GM18868 (cell line): Measurements from ENCODE around the gene LRBA.
"Not testable (repeated sequence)": the region's sequence is repeated elsewhere in the genome, so short reads cannot be mapped to it uniquely, and the experiment has no call there.

Experiments used
- ATAC-seq: cut with Tn5 transposase; IDR thresholded peaks from one replicate; pipeline ENCODE4 v1.9.1; 2021; ENCODE audit warnings: mild to moderate bottlenecking, moderate library complexity; ENCODE audit not compliant: unreplicated experiment

The LRBA gene

DNA sequence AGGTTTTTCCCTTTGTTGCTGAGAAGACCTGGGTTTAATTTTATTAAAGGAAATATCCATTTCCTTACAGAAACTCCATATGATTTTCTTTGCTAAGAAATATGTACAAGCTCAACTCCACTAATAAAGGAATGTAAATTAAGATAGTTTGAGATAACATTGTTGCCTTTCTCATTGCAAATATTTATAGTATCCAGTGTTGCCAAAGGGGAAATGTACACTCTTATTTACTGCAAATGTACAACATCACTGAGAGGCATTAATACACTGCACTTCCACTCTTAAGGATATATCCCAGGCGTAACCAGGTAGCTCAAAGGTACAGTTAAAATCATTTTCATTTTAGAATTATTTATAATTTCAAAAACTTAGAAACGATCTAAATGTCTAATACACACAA lies 7.5 kb upstream of the LRBA start:
- ATAC-seq: no peak

DNA sequence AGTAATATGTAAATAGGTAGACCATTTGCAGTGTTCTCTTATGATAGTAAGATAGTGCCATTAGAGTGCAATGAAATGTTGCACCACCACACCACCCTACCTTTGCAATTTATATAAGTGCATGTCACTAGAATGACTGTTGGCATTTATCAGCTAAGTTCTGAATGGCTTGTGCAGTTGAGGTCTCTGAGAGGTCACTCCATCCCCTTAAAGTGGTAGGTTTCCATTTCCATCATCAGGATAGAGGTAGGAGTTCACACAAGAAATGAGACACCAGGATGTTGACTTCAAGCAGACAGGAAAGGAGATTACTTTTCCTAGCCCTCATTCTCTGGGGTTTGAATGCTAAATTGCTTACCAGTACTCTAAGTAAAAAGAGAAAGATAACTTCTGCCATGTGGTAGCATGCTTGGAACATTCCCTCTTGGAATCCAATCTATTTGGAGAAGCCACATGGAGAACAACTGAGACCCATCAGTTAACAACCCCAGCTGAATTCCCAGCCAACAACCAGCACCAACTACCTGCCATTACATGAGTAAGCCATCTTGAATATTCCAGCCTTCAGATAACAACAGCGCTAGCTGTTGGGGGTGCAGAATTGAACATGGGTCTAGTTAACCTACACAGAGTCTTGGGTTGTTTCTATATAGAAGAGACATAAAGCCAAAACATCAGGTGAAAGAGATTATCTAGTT lies 6.7 kb upstream of the LRBA start:
- ATAC-seq: no peak

DNA sequence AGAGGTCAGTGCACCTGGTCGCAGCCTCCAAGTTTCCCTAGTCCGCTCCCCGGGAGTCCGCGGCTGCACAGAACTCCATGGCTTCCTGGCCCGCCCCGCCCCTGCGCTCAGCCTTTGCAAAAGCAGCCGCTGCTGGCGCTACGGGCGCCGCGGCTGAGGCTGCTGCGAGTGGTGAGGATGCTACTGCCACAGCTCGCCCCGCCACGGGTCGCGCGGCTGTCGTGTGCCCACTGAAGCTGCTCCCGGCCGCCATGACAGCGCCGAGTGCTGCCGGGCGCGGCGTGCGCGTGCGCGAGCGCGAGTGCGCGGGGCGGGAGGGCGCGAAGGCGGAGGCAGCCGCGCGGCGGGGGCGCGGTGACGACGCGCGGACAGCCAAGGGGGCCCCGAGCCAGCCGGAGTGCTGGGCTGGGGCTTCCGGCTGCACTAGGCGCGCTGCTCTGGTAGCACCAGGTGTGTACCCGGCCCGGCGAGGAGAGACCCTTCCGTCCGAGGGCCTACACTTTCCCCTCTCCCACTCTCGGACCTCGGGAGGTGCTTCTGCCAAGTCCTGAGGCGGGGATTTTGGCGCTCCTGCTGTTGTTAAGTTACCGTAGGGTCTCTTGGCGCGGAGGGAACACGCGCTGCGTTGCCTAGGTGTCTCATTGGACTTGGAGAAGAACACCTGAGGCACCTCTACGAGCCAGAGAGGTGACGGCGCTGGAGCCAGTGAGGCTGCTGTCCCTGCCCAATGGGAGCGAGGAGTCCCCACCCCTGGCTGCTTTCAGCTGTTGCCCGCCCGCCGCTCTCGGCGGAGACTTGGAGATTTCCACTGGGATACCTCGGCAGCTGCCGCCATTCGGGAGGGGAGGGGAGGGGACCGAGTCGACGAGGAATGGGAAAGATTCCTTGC lies 619 bp upstream of the LRBA start:
- peak; percentile 81 for ATAC-seq

DNA sequence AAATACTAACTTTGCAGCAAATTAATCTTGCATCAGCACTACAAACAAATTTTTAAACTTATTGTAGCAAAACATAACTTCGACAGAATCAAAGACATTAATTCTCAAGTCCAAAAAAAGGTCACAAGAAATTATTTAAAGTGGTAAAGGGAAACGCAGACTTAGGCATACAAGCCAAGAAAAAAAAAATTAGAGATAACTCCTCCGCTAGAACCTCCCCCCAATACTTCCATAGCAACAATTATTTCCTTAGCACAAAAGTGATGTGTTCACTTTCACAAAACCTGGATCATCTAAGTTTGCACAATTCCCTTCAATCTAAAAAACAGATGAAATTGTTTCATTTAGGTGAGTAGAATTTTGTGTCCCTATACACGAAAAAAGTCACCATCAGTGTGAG lies 1.1 kb downstream of the LRBA start:
- ATAC-seq: no peak

DNA sequence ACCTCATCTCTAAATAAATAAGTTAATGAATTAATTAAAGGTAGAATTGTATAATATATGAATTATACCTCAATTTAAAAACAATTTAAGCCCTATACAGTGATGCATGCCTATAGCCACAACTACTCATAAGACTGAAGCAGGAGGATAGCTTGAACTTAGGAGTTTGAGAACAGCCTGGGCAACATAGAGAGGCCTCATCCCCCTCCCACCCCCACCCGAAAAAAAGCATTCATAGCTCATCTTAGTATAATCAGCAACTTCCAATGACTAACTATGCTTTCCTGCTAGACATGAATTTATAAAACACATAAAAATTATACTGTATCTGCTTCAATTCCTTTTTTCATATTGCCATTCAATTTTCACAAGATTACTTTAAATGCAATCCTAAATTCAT lies 1.6 kb downstream of the LRBA start:
- ATAC-seq: no peak

DNA sequence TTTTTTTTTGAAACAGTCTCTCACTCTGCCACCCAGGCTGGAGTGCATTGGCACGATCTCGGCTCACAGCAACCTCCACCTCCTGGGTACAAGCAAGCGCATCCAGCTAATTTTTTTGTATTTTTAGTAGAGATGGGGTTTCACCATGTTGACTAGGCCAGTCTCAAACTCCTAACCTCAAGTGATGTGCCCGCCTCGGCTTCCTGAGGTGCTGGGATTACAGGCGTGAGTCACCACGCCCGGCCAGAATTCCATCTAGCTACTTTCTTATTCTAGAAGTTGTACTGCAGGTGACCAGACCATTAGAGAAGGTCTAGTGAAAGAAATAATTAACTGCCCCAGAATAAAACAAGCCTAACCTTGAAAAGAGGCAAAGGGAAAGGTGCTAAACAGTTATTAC lies 2.3 kb downstream of the LRBA start:
- ATAC-seq: no peak

DNA sequence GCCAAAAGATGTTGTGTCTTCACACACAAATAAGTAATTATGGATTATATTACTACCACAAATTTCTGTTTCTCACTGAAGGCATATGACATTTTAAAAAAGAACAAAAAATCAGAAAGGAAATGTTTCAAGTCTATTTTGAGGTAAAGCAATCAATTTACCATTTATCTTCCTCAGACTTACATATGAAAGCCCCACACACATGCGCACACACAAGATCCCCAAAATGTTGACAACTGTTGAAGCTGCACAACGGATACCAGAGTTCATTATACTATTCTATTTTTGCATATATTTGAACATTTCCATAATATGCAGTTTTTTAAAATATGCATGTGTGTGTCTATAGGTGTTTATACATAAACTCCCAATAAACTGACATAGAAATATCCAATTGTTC lies 2.7 kb downstream of the LRBA start:
- ATAC-seq: no peak

DNA sequence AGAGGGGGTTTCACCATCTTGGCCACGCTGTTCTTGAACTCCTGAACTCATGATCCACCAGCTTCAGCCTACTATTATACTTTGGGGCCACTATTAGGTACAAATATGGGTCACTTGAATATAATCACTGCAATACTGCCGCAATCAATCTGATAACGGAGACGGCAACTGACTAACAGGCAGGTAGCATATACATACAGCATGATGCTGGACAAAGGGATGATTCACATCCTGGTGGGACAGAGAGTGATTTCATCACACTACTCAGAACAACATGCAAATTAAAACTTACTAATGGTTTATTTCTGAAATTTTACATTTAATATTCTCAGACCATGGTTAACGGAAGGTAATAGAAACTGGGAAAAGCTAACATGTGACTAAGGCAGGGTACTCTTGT lies 10.9 kb downstream of the LRBA start:
- no peak for ATAC-seq

DNA sequence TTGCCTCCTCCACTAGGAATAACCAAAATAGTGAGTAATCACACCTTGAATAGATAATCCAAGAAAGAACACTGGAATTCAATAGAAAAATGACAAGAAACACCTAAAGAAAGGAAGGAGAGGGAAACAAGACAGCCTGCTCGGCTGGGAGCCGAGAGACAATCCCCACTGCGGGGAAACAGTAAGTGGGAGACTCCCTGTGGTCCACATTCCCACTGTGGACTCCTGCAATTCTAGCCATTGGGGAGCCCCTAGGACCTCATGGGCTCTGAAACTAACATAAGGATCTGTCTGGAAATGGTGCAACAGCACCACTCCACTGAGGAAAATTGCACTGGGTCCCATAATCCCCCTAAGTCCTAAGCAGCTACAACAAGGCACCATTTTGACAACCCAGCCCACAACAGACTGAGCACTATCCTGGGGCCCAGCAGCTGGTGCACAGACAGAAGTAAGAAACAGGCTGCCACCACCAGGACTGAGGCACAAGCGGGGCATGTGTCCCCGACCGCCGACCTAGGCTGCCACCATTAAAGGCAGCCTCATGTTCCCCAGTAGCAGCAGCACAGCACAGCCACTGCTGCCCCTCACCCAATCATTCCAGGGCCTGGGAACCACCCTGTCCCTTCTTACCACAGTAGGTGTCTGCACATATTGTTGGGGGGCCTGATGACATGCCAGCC lies 14.2 kb downstream of the LRBA start:
- ATAC-seq: no peak

DNA sequence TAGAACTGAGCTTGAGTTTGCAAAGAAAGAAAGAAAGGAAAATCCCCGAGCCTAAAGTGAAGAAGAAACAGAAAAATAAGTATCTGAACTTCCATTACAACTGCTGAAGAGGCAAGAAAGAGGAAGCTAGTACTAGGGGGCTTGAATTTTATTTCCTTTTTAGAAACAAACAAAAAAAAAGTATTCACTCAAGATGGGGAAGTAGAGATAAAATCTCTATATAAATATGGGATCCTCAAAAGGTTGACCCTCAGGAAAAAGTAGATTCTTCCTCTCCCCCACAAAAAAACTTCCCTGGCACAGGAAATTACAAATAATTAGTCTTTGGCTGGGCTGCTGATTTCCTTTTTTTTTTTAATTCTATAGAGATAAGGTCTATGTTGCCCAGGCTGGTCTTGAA lies 16.0 kb downstream of the LRBA start:
- no peak for ATAC-seq

DNA sequence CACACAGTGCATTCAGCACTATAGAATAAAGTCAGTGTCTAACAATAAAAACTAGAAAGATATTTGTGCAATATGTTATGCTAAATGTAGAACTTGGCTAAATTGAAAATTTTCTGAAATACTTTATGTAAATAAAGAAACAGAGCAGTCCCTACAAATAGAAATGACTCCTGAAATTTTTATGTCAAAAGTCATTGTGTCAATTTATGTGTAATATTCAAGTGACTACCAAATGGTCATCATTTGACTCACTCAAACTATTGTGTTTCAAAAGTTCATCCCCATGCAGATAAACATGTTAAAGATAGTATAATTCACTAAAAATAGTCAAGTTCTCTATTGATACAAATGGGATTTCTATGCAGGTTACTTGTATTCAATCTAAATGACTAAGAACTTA lies 17.9 kb downstream of the LRBA start:
- ATAC-seq: no peak

DNA sequence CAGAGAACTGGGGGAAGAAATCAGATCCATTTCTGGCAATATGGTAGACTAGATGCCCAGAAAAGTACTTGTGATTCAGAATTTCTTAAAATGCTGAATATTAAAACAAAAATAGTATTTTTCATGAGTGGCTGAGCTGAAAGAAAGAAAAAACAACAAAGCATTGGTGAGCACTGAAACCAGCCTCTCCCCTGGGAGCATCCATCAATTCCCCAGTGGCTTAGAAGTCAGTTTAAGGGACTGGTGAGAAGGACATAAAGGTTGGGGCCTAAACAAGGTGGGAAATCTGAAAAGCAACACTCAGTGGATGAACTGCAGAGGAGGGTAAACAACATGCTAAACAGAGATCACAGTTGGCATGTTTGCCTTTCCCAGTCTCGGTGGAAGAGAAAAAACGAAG lies 20.4 kb downstream of the LRBA start:
- ATAC-seq: no peak

DNA sequence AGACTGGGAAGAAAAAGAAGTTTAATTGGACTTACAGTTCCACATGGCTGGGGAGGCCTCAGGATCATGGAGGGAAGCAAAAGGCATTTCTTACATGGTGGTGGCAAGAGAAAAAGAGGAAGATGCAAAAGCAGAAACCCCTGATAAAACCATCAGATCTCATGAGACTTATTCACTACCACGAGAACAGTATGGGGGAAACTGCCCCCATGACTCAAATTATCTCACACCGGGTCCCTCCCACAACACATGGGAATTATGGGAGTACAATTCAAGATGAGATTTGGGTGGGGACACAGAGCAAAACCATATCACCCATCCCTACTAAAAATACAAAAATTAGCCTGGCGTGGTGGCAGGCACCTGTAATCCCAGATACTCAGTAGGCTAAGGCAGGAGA lies 21.5 kb downstream of the LRBA start:
- not testable (repeated sequence) for ATAC-seq

DNA sequence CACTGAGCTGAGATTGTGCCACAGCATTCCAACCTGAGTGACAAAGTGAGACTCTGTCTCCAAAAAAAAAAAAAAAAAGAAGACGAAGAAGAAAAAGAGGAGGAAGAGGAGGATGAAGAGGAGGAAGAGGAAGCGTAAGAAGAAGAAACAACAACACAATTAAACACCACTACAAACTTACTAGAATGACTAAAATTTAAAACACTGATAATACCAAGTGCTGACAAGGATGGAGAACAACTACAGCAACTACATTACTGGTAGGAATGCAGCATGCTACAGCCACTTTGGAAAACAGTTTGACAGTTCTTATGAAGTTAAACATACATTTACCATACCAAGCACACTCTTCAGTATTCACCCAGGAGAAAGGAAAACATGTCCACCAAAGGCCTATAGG lies 24.1 kb downstream of the LRBA start:
- ATAC-seq: no peak

DNA sequence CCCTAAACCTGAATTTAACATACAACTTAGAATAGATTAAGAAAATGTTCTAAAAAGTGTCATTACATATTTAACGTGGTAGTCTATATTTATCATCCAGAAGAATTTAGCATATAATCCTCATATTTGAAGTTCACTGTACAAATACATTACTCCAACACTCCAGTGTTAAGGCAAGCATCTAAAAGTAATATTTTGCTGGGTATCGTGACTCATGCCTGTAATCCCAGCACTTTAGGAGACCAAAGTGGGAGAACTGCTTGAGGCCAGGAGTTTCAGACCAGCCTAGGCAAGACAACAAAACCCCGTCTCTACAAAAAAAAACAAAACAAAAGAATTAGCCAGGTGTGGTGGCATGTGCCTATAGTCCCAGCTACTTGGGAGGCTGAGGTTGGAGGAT lies 24.8 kb downstream of the LRBA start:
- no peak for ATAC-seq

DNA sequence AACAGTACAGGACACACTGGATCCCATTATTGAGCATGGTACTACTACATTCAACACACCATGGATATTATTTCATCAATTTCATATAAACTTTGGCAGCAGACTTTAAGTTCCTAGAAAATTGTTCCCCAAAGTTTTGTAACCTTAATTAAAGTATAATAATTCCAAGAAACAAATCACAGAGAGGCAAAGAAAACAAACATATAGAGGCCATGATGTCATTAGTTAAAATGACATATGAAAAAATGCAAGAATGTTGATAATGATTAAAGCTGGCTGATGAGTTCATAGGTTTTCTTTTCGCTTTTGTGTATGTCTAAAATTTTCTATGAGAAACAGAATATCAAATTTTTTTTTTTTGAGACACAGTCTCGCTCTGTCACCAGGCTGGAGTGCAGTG lies 26.8 kb downstream of the LRBA start:
- no peak for ATAC-seq

DNA sequence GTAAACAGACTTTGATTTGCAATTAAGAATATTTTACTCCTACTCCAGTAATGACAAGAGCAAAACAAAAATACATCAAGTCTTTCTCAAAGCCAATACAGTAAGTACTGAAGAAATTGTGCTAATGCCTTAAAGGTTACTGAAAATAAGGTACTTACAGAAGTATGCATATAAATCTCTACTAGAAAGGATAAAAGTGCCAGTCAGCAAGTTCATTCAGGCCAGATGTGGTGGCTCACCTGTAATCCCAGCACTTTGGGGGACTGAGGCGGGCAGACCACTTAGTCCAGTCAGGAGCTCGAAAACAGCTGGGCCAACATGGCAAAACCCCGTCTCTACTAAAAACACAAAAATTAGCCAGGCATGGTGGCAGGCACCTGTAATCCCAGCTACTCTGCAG lies 27.9 kb downstream of the LRBA start:
- ATAC-seq: no peak

DNA sequence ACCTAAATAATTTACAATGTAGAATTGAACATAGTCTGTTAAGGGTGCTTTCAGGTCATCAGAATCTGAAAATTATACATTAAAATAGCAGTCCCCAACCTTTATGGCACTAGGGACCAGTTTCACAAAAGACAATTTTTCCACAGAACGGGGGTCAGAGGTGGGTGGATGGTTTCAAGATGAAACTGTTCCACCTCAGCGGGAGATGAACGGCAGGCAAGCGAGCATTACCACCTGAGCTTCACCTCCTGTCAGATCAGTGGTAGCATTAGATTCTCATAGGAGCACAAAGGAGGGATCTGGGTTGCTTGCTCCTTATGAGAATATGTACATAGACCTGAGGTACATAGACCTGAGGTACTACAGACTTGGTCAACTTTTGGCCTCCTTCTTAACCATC lies 29.0 kb downstream of the LRBA start:
- peak; percentile 80 for ATAC-seq

DNA sequence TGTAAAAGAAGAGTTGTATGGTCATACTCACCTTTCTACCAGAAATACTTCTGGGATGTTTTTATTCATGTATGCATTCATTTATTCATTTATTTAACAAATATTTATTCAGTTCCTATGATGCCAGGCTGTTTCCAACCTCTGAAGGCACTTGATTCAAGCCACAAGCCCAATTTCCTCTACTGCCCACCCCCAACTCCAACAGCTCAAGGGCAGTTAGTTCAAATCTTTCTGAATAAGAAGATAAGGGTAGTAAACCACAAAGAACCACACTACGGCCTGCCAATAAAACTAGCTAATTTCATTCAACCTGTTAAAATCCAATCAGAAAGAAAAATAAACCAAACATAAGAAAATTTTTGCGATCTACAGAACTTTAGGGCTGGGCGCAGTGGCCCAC lies 31.2 kb downstream of the LRBA start:
- no peak for ATAC-seq

DNA sequence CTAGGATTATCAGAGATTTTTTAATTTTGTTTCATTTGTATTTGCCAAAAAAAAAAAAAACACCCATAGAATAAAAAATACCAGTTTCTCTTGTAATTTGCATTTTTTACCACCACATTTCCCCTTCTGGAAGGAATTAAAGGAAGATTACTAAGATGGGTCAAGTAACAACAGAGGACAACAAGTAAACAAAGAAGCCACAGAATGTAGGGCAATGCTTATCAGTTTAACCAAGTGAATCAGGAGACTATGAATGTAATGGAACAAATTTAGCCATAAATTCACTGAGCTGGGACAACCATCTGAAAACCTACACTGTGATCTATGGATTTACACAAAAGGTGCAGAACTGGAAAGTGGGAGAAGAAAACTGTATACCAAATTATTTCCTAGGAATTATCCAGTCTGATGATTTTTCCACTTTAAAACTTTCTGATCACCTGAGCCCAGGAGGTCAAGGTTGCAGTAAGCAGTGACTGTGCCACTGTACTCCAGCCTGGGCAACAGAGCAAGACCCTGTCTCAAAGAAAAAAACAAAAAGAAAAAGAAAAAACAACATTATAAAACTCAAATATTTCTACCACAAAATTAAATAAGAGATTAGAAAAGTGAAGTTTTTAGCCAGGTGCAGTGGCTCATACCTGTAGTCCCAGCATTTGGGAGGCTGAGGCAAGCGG lies 32.4 kb downstream of the LRBA start:
- ATAC-seq: no peak
